Bronchial epithelial cell (primary cell): ENCODE measurements around the gene DNM3. TPM values are rescaled to one million over a fixed set of nuclear protein-coding genes. Genes with fewer than 3 reads are reported as not detected.
A peak's percentile ranks its signal among the peaks of the same experiment; 100 is the strongest.

Experiments
- DNase-seq: peaks from one replicate; pipeline ENCODE4 v3.0.0-alpha.2; 2010; ENCODE audit warnings: low read depth
- FAIRE-seq: peaks from 2 replicates; lab custom pipeline; 2011; peaks lifted over from hg19 to GRCh38; lab: Jason Lieb, UNC
- H3K27me3 ChIP-seq: 2 replicates; pipeline ENCODE4 v1.5.1; 2011; ENCODE audit warnings: low read length; ENCODE audit not compliant: control insufficient read depth, insufficient read depth
- H3K36me3 ChIP-seq: 2 replicates; pipeline ENCODE4 v1.5.1; 2011; ENCODE audit warnings: low read length; ENCODE audit not compliant: control insufficient read depth, insufficient read depth
- H3K4me3 ChIP-seq: 2 replicates; pipeline ENCODE4 v1.5.1; 2011; ENCODE audit warnings: mild to moderate bottlenecking, low read depth, low read length, control low read depth
- total RNA-seq: library from RNA; depleted of rRNA; stranded (reverse); fragments of >200 nt; gene quantifications from 2 replicates; pipeline ENCODE4 v1.2.1, GENCODE V29; 2014
- TF ChIP-seq, protein P1 (sequence below): IDR thresholded peaks from 2 replicates; pipeline ENCODE4 v1.5.1; 2011; ENCODE audit warnings: mild to moderate bottlenecking, moderate library complexity, low read length, control low read depth, inconsistent platforms; ENCODE audit not compliant: insufficient read depth, severe bottlenecking

DNM3 gene
- total RNA-seq, 1 donor from 2014 or later, result 1.3 TPM

DNA sequence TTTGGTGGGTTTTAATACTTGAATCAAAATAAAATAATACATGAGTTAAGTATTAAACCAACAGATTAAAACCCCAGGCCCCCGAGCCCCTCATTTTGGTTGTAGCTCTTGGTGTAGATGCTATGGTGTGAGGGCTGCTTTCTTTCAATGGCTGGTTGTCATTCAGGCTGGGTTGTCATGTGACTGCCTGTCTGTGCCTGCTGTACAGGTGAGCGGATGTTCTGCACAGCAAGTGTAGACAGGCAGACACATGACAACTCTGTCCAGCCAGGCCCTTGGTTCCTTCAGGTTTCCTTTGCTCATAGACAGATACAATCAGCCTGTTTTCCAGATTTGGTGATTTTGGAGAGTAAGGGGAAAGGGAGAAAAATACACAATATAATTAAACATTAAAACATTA lies 297.3 kb downstream of the DNM3 start:
- TF ChIP-seq, protein P1, sequence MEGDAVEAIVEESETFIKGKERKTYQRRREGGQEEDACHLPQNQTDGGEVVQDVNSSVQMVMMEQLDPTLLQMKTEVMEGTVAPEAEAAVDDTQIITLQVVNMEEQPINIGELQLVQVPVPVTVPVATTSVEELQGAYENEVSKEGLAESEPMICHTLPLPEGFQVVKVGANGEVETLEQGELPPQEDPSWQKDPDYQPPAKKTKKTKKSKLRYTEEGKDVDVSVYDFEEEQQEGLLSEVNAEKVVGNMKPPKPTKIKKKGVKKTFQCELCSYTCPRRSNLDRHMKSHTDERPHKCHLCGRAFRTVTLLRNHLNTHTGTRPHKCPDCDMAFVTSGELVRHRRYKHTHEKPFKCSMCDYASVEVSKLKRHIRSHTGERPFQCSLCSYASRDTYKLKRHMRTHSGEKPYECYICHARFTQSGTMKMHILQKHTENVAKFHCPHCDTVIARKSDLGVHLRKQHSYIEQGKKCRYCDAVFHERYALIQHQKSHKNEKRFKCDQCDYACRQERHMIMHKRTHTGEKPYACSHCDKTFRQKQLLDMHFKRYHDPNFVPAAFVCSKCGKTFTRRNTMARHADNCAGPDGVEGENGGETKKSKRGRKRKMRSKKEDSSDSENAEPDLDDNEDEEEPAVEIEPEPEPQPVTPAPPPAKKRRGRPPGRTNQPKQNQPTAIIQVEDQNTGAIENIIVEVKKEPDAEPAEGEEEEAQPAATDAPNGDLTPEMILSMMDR, result no peak
- Histone ChIP-seq H3K4me3 (no peak overlapping the region), H3K36me3 (no peaks in the 10 kb centered on the region), H3K27me3 (no peaks in the 10 kb centered on the region)
- peak; percentile 92 for DNase-seq
- FAIRE-seq, result no peak

DNA sequence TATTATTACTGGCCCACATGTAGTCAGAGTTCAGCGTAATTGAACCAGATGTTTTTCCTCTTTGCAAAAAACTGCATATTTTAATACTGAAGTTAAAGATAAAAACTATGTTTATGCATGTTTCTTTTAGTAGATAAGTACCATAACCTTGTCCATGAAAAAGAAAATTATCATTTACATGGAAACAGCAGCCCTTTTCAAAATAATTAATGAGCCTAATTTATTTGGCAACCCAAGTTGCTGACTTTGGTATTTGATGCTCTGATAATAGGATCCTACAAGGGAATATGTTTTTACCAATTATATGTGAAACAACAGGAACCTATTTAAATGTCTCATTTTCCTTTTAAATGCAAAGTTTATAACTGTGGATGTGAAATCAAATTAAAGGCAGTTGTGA lies 297.9 kb downstream of the DNM3 start:
- no peak overlapping the region for H3K4me3 ChIP-seq
- DNase-seq, result no peak
- TF ChIP-seq, protein P1, result no peak
- FAIRE-seq, result no peak
- no peaks in the 10 kb centered on the region for H3K27me3 ChIP-seq
- H3K36me3 ChIP-seq, result no peaks in the 10 kb centered on the region

DNA sequence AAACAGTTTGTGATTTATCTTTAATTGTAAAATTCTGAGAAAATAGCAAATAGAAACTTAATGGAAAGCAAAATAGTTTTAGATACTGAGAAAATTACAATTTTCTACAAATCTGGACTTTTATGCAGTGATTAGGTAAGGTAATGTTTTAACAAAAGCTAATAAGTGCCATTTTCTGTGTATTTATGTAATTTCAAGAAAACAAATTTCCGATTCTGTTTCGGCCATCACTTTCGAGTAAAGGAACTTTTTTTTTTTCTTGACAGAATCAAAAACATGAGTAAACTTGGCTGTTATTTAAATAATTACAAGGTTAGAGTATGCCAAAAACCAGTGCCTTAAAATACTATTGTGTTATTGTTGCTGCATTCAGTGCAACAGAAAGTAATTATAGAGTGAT lies 298.8 kb downstream of the DNM3 start:
- H3K4me3 ChIP-seq, result no peak overlapping the region
- H3K36me3 ChIP-seq, result no peaks in the 10 kb centered on the region
- FAIRE-seq (no peak), DNase-seq (no peak)
- TF ChIP-seq, protein P1, result no peak
- no peaks in the 10 kb centered on the region for H3K27me3 ChIP-seq

DNA sequence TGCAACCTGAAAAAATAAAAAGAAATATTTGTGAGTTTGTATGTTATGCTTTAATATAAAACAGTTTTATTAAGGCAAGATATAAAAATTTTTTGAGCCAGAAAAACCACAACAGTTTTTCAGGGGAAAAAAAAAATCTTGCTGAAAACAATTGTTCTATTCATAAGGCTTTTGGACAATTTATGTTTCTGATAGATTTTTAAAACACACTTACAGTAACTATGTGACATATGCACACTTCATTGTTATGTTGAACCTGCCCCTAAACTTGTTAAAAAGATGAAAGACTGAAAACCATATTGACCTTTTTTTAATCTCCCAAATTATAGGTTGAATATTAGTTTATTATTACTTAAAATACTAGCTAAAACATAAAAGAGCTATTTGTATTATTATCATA lies 299.3 kb downstream of the DNM3 start:
- DNase-seq, result no peak
- TF ChIP-seq, protein P1, result no peak
- FAIRE-seq, result no peak
- Histone ChIP-seq H3K36me3 (no peaks in the 10 kb centered on the region), H3K27me3 (no peaks in the 10 kb centered on the region), H3K4me3 (no peak overlapping the region)

DNA sequence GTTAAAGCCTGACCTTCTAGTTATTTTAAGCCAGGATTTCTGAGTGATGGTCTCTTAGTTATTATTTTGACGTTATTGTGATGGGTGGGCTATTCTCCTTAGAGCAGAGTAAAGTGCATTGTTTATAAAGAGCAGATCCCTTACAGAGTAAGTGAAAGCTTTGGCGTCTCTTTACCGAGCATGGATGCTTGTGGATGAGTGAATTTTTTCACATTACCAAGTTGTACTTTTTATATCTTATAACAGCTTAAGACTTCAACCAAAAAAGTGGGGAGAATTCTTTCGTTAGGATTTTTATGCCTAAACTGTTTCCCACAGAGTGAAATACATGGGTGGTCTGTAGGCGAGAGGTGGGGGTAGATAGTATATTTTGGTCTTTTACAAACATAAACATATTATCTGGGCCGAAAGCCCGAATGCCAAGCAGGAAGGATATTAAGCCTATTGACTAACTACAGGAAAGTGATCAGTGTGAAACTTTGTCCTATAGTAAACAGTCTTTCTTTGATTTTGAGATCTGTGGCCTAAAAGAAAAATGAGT lies 300.1 kb downstream of the DNM3 start:
- no peaks in the 10 kb centered on the region for H3K27me3 ChIP-seq
- FAIRE-seq, result no peak

More for the DNA sequence above, 300.1 kb downstream of the DNM3 start:
- H3K4me3 ChIP-seq, result no peak overlapping the region
- no peaks in the 10 kb centered on the region for H3K36me3 ChIP-seq
- no peak for DNase-seq
- TF ChIP-seq, protein P1, result no peak
